SW480 (cell line): Measurements from ENCODE around the gene CPLANE2.
A peak's percentile ranks its signal among the peaks of the same experiment; 100 is the strongest.

ENCODE experiments used
- DNase-seq: peaks from one replicate; pipeline ENCODE4 v3.0.0-alpha.2; 2016; ENCODE audit warnings: low spot score

Gene CPLANE2

GRCh38 chr1:16187748-16188401, 49.1 kb downstream of the CPLANE2 start:
- peak; percentile 66 for DNase-seq

DNA sequence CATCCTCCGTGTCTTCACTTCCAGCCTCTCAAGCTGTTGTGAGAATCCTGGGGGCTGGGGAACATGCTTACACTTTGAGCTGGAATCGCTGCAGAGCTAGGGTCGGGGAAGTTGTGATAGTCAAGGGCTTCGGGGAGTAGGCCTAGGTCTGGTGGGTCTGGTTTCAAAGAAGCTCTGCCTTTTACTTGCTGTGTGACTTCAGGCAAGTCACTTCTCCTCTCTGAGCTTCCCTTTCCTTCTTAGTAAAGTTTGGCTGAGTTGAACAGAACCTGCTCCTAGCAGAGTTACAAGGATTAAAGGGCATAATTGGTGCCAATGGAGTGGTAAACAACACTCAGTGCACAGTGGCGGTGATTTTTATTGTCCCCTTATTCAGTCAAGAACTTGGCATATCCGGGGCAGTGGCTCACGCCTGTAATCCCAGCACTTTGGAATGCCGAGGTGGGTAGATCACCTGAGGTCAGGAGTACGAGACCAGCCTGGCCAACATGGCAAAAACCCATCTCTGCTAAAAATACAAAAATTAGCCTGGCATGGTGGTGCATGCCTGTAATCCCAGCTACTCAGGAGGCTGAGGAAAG, 50.2 kb downstream of the CPLANE2 start:
- no peak for DNase-seq

DNA sequence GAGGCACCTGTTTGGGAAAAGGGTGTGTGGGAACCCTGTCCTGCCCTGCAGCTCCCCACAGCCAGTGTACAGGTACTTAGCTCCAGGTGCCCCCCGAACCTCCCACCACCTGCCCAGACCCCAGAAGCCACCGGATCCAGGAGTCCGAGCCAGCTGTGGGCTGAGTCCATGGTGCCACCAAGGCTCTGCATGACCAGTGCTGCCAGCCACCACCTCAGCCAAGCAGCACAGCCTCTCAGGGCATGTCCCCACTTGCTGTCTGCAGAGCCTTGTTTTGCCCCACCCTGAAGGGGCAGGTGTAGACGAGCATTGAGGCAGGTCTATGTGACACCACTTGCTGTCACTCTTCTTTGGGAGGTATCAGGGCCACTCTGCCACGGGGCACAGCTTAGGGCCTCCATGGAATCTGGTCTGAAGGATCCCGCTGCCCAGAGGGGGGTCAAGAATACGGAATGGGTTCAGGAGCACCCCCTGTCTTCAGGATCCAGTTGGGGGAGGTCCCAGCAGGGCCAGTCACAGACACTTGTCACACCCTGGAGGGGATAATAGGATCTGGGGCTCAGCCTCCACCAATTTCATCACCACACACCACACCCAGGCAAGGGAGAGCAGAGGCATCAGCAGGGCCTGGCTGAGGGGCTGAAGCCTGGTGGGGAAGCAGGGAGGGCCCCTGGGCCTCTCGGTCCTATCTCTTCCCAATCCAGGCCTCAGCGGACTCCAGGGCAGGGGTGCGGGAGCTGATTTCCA, 52.3 kb downstream of the CPLANE2 start:
- peak; percentile 30 for DNase-seq

DNA sequence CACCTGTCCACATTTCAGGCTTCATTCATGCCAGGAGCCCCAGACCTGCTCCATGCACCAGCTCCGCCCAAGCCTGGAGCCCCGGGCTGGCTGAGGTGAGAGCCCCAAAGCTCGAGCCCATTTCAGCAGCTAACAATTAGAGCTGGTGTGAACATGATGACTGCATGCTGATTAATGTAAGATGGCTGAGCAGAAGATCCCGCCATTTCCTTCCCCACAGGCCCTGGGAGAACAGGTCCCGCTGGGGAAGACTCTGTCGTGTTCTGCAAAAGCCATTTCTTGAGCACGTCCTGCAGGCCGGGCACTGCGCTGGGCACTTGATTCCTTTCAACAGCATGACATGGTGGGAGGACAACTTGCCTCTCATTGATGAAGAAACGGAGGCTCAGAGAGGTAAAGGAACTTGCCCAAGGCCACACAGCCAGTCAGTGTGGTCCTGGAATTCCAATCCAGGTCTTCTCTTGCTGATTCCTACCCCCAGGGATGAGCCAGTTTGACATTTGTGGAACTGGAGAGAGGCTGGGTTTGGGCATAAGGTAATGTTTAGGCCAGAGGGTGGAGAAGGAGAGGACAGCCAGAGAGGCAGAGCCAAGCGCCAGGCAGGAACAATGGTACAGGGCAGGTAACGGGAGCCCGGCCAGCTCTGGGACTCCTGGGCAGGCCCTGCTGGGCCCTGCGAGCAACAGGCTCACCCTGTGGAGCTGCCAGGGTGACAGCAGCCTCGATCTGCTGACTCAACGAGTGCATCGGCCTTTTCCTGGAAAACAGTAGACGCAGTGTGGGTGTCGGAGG, 53.0 kb downstream of the CPLANE2 start:
- no peak for DNase-seq

- DNase-seq: peak; percentile 71
These were observed 53.8 kb downstream of the CPLANE2 start for GRCh38 chr1:16183179-16183578.

DNA sequence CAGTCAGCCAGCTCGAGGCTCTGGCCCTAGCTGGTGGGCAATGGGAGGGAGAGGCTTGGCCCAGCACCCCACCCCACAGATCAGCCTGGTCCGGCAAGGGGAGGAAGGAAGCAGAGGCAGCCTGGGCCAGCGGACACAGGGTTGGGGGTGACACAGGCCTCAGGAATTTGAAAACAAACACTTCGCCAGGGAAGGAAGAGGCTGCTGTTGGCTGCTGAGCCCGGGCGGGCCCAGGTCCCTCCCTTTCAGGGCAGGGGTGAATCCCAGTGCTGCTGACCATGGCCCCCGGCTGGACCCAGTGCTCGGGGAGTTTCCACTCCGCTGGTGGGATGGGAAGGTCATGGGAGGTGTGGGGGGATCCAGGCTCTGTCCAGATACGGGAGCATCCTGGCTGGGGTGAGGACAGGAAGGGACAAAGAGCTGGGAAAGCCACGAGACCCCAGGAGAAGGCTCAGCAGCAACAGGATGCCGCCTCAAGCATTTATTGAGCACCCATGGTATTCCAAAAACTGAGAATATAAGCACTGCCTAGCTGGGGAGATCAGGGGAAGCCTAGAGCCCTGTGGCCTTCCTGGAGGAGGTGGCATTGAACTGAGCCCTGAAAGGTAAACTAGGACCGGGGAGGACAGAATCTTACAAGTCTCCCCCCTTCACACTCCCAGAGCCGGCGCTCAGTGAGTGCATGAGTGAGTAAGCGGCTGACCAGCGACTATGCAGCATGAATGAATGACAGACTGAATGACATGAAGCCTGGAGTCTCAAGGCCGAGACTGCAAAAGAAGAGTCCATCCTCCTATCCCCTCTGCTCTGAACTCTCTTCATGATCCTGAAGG, 54.9 kb downstream of the CPLANE2 start:
- DNase-seq: peak; percentile 91
